ENCODE results near the gene SEPTIN10. TPM values are rescaled to one million over a fixed set of nuclear protein-coding genes. Genes with fewer than 3 reads are reported as not detected.

The SEPTIN10 gene
- total RNA-seq, 1 experiment from 2014 or later: 92.5 TPM

GRCh38 chr2:109519513-109519912 lies 94.3 kb downstream of the SEPTIN10 start:
- H3K27ac Mint-ChIP-seq: no peak overlapping the region

More at GRCh38 chr2:109519513-109519912, 94.3 kb downstream of the SEPTIN10 start:
- H3T11ph ChIP-seq (ENCODE audit: low read length): no peak overlapping the region
- H3K9ac ChIP-seq (ENCODE audit: extremely low read depth, insufficient read length, low read length): no peak overlapping the region
- no peak overlapping the region for H3K27ac ChIP-seq (ENCODE audit: insufficient read length, low read depth, low read length)
- no peak overlapping the region for H2BK15ac ChIP-seq (ENCODE audit: low read depth, low read length)
- no peak overlapping the region for H4K5ac ChIP-seq (ENCODE audit: insufficient read length, low read depth, low read length)
- H3K27me3 ChIP-seq (ENCODE audit: insufficient read depth, low read length): no peaks in the 10 kb centered on the region
- no peak overlapping the region for H2BK12ac ChIP-seq (ENCODE audit: insufficient read length, low read depth, low read length)
- no peaks in the 10 kb centered on the region for H3K23me2 ChIP-seq (ENCODE audit: insufficient read length, low read depth, low read length, poor library complexity, severe bottlenecking)
- H3K4me1 Mint-ChIP-seq: peaks cover 4% of the 10 kb centered on the region in 2 experiments; a peak in 2 of 4 replicates
- H4K20me1 ChIP-seq (ENCODE audit: control insufficient read depth, insufficient read depth, insufficient read length): no peaks in the 10 kb centered on the region
- H3K4me1 ChIP-seq (ENCODE audit: insufficient read depth, low read length): no peaks in the 10 kb centered on the region
- no peaks in the 10 kb centered on the region for H3K9me3 ChIP-seq (ENCODE audit: control insufficient read depth, low read depth, low read length)
- H3K4me2 ChIP-seq (ENCODE audit: insufficient read depth, insufficient read length, low read length): no peak overlapping the region
- H3K4ac ChIP-seq (ENCODE audit: low read depth, low read length): no peak overlapping the region
- no peaks in the 10 kb centered on the region for H3K79me1 ChIP-seq (ENCODE audit: insufficient read depth, low read depth, low read length, poor library complexity, severe bottlenecking)
- H3K36me3 Mint-ChIP-seq (ENCODE audit: insufficient read depth in 1 of 3, low read depth in 3 of 3): no peaks in the 10 kb centered on the region; a peak in 1 of 7 replicates
- H2BK5ac ChIP-seq (ENCODE audit: insufficient read length, low read length): no peak overlapping the region
- no peak for DNase-seq
- H4K8ac ChIP-seq (replicated peaks; ENCODE audit: insufficient read length, low read depth, low read length): no peak overlapping the region
- H3K18ac ChIP-seq (ENCODE audit: insufficient read length, low read depth, low read length): no peak overlapping the region
- H4K91ac ChIP-seq (ENCODE audit: insufficient read length, low read depth, low read length): no peak overlapping the region
- WGBS (ENCODE audit: extremely low coverage, insufficient read length, low lambda C conversion rate): no CpG with 5 or more reads among the region's 4 CpGs
- H3K27me3 Mint-ChIP-seq (ENCODE audit: low read depth): peaks cover 2% of the 10 kb centered on the region; the same call in 1 of the 2 replicates
- H2AFZ ChIP-seq (ENCODE audit: low read length): no peak overlapping the region
- H2BK120ac ChIP-seq (ENCODE audit: low read depth, low read length, poor library complexity, severe bottlenecking): no peak overlapping the region
- H3K56ac ChIP-seq (ENCODE audit: insufficient read length, low read depth, low read length): no peak overlapping the region
- H2BK20ac ChIP-seq (ENCODE audit: low read depth, low read length, poor library complexity, severe bottlenecking): no peak overlapping the region
- H2AK5ac ChIP-seq (ENCODE audit: insufficient read length, low read length): no peak overlapping the region
- TF ChIP-seq CTCF (conservative IDR thresholded peaks at IDR 0.05): no peak
- H3K4me3 Mint-ChIP-seq: no peak overlapping the region
- H3K79me2 ChIP-seq (ENCODE audit: insufficient read depth, low read length): no peaks in the 10 kb centered on the region
- H3K23ac ChIP-seq (ENCODE audit: insufficient read length, low read depth, low read length): no peak overlapping the region
- no peak overlapping the region for H3K14ac ChIP-seq (ENCODE audit: insufficient read depth, low read length)
- no peaks in the 10 kb centered on the region for H3K9me3 Mint-ChIP-seq
